Left lung (tissue), 10 donors: Measurements from ENCODE around the gene WDR31. TPM values are rescaled to one million over a fixed set of nuclear protein-coding genes. Genes with fewer than 3 reads are reported as not detected.
A peak's percentile ranks its signal among the peaks of the same experiment; 100 is the strongest.

Source experiments
- ATAC-seq: fragments of 200-7000 bp; cut with Tn5 transposase; one replicate; pipeline ENCODE4 v1.9.1; 2020; ENCODE audit warnings: moderate library complexity
- DNase-seq, 4 donors: peaks; one replicate each; pipeline ENCODE4 v3.0.0-alpha.2; 2013 to 2020
- H3K27ac ChIP-seq, 2 donors: fragments of 200-600 bp; sonication (generic) in 1 of 2; one replicate each; pipeline versions ENCODE4 v1.5.0 to v1.8.0; 2020 to 2021
- H3K27me3 ChIP-seq, 2 donors: fragments of 200-600 bp; sonication (generic) in 1 of 2; one replicate each; pipeline versions ENCODE4 v1.5.0 to v1.8.0; 2020 to 2021
- H3K36me3 ChIP-seq, 2 donors: fragments of 200-600 bp; sonication (generic) in 1 of 2; one replicate each; pipeline versions ENCODE4 v1.5.0 to v1.8.0; 2020 to 2021
- H3K4me1 ChIP-seq, 2 donors: fragments of 200-600 bp; one replicate each; pipeline ENCODE4 v1.8.0; 2021
- H3K4me3 ChIP-seq, 2 donors: fragments of 200-600 bp; sonication (generic) in 1 of 2; one replicate each; pipeline versions ENCODE4 v1.5.0 to v1.8.0; 2020 to 2021; ENCODE audit warnings: mild to moderate bottlenecking in 1 of 2
- H3K9me3 ChIP-seq, 2 donors: fragments of 200-600 bp; sonication (generic) in 1 of 2; one replicate each; pipeline versions ENCODE4 v1.5.0 to v1.8.0; 2020 to 2021
- intact Hi-C, 2 donors: fragments of 100-400 bp; cut with DNase I; formaldehyde crosslinking; loops; one replicate each; pipeline versions ENCODE4 v1.11.2 to v1.14.2; 2022
- polyA plus RNA-seq, 6 donors: library from polyadenylated mRNA; unstranded; fragments of 120-200 nt; gene quantifications; one replicate each; pipeline ENCODE4 v1.2.1, GENCODE V29; 2013; ENCODE audit not compliant: insufficient read length in 6 of 6
- total RNA-seq, 2 donors: library from RNA; stranded (reverse); fragmentation: NEBNext Ultra II Directional; extraction: Animal tissue kit (Norgen Biotek cat#: 25700); gene quantifications; one replicate each; pipeline ENCODE4 v1.2.1, GENCODE V29; 2021
- TF ChIP-seq, protein P1 (sequence below), 2 donors: fragments of 200-600 bp; sonication (generic) in 1 of 2; IDR thresholded peaks; one replicate each; pipeline versions ENCODE4 v1.5.0 to v1.8.0; 2021; ENCODE audit warnings: antibody characterized with exemption in 2 of 2
- donor health status: DM: no; HTN: yes; CAD: no.
- donor health status: DM: no; HTN: no; CAD: no.

The WDR31 gene
- total and polyA plus RNA-seq, 8 donors, result 3.5 to 8.0 (median 6.3) TPM

- Histone ChIP-seq H3K36me3 (no peaks in the 10 kb centered on the region), H3K27ac (no peak overlapping the region), H3K27me3 (no peaks in the 10 kb centered on the region), H3K4me1 (no peaks in the 10 kb centered on the region), H3K9me3 (no peaks in the 10 kb centered on the region), H3K4me3 (no peak overlapping the region)
- intact Hi-C loops, result no loop called here
- DNase-seq (no peak), ATAC-seq (no peak)
- TF ChIP-seq, protein P1, sequence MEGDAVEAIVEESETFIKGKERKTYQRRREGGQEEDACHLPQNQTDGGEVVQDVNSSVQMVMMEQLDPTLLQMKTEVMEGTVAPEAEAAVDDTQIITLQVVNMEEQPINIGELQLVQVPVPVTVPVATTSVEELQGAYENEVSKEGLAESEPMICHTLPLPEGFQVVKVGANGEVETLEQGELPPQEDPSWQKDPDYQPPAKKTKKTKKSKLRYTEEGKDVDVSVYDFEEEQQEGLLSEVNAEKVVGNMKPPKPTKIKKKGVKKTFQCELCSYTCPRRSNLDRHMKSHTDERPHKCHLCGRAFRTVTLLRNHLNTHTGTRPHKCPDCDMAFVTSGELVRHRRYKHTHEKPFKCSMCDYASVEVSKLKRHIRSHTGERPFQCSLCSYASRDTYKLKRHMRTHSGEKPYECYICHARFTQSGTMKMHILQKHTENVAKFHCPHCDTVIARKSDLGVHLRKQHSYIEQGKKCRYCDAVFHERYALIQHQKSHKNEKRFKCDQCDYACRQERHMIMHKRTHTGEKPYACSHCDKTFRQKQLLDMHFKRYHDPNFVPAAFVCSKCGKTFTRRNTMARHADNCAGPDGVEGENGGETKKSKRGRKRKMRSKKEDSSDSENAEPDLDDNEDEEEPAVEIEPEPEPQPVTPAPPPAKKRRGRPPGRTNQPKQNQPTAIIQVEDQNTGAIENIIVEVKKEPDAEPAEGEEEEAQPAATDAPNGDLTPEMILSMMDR (IDR thresholded peaks at IDR 0.05), result no peak
Measured at GRCh38 chr9:113306566-113306965, 33.5 kb downstream of the WDR31 start.

- intact Hi-C loops, result no loop called here
- H3K27ac ChIP-seq, result no peak within 1 kb of the TSS
- DNase-seq, result peak in 1 of 4 donors; percentile 63
- no peak for ATAC-seq
- H3K4me1 ChIP-seq, result peaks cover 0 to 7% of the 10 kb centered on the region in 2 donors
- H3K36me3 ChIP-seq, result no peaks in the 10 kb centered on the region
- H3K9me3 ChIP-seq, result no peaks in the 10 kb centered on the region
- TF ChIP-seq, protein P1 (IDR thresholded peaks at IDR 0.05), result no peak
- no peak within 1 kb of the TSS for H3K4me3 ChIP-seq
- no peaks in the 10 kb centered on the region for H3K27me3 ChIP-seq
Measured at GRCh38 chr9:113302792-113303418, 37.2 kb downstream of the WDR31 start, which contains the start of gene RNF183. RNF183 (minus strand) TSS chr9:113303376; CDS start chr9:113298184, 5,192 bp downstream.

GRCh38 chr9:113301548-113301947, 38.5 kb downstream of the WDR31 start:
- Histone ChIP-seq H3K4me3 (no peak overlapping the region), H3K9me3 (no peaks in the 10 kb centered on the region), H3K27me3 (no peaks in the 10 kb centered on the region), H3K36me3 (no peaks in the 10 kb centered on the region), H3K27ac (no peak overlapping the region), H3K4me1 (peaks cover 0 to 7% of the 10 kb centered on the region in 2 donors)
- intact Hi-C loops, result no loop called here
- DNase-seq (no peak), ATAC-seq (no peak)
- TF ChIP-seq, protein P1 (IDR thresholded peaks at IDR 0.05), result no peak

- DNase-seq, result peak in 1 of 4 donors; percentile 41
- H3K27ac ChIP-seq, result no peak overlapping the region
- TF ChIP-seq, protein P1 (IDR thresholded peaks at IDR 0.05), result no peak
- H3K4me3 ChIP-seq, result no peak overlapping the region
- H3K36me3 ChIP-seq, result no peaks in the 10 kb centered on the region
- H3K4me1 ChIP-seq, result peaks cover 0 to 7% of the 10 kb centered on the region in 2 donors
- no peaks in the 10 kb centered on the region for H3K27me3 ChIP-seq
- ATAC-seq, result peak; percentile 45
- intact Hi-C loops, result no loop called here
- H3K9me3 ChIP-seq, result no peaks in the 10 kb centered on the region
Measured at GRCh38 chr9:113299800-113300292, 40.2 kb downstream of the WDR31 start.

- Histone ChIP-seq H3K36me3 (no peaks in the 10 kb centered on the region), H3K4me1 (peaks cover 0 to 7% of the 10 kb centered on the region in 2 donors), H3K27me3 (no peaks in the 10 kb centered on the region), H3K27ac (no peak overlapping the region), H3K9me3 (no peaks in the 10 kb centered on the region), H3K4me3 (no peak overlapping the region)
- TF ChIP-seq, protein P1 (IDR thresholded peaks at IDR 0.05), result no peak
- intact Hi-C loops, result no loop called here
- ATAC-seq (no peak), DNase-seq (no peak)
Measured at GRCh38 chr9:113298924-113299770, 40.9 kb downstream of the WDR31 start.
